22Rv1 (cell line): ENCODE data around the gene WNT4.

Experiments used
- H3K27ac ChIP-seq: fragments of 450-650 bp; 2 replicates; pipeline ENCODE4 v1.5.1; 2017
- CTCF ChIP-seq: fragments of 450-650 bp; IDR thresholded peaks from 2 replicates; pipeline ENCODE4 v1.5.1; 2017; ENCODE audit warnings: mild to moderate bottlenecking
- ZFX ChIP-seq: fragments of 450-650 bp; IDR thresholded peaks from 2 replicates; pipeline ENCODE4 v1.6.1; 2017; ENCODE audit warnings: antibody characterized with exemption, borderline replicate concordance

The WNT4 gene

GRCh38 chr1:22131062-22131461, 11.8 kb downstream of the WNT4 start:
- no peak overlapping the region for H3K27ac ChIP-seq
- TF ChIP-seq ZFX: no peak
- no peak for TF ChIP-seq CTCF

- TF ChIP-seq CTCF (no peak), ZFX (no peak)
- H3K27ac ChIP-seq: no peak overlapping the region
Observed at GRCh38 chr1:22129501-22130117, 13.3 kb downstream of the WNT4 start.

GRCh38 chr1:22128392-22128791, 14.5 kb downstream of the WNT4 start:
- H3K27ac ChIP-seq: no peak overlapping the region
- TF ChIP-seq CTCF (no peak), ZFX (no peak)

- TF ChIP-seq CTCF (no peak), ZFX (no peak)
- H3K27ac ChIP-seq: no peak overlapping the region
Observed at GRCh38 chr1:22127731-22128130, 15.2 kb downstream of the WNT4 start.

- TF ChIP-seq CTCF (no peak), ZFX (no peak)
- no peak overlapping the region for H3K27ac ChIP-seq
Observed at GRCh38 chr1:22127248-22127647, 15.6 kb downstream of the WNT4 start.

- H3K27ac ChIP-seq: no peak overlapping the region
- TF ChIP-seq ZFX (no peak), CTCF (no peak)
Observed at GRCh38 chr1:22126531-22126930, 16.4 kb downstream of the WNT4 start.

- TF ChIP-seq ZFX (no peak), CTCF (no peak)
- no peak overlapping the region for H3K27ac ChIP-seq
Observed at GRCh38 chr1:22124592-22125229, 18.2 kb downstream of the WNT4 start.
